SH-SY5Y (cell line): ENCODE data around the gene ENTPD8.

ENCODE experiments used
- GATA2 ChIP-seq: IDR thresholded peaks from 2 replicates; pipeline ENCODE4 v1.6.1; 2011; ENCODE audit warnings: mild to moderate bottlenecking, low read depth, low read length
- GATA3 ChIP-seq: IDR thresholded peaks from 2 replicates; pipeline ENCODE4 v1.6.1; 2011; ENCODE audit warnings: low read depth, mild to moderate bottlenecking, low read length, moderate library complexity

- TF ChIP-seq GATA3 (no peak), GATA2 (no peak)
Measured at GRCh38 chr9:137486545-137487453, 45.6 kb upstream of the ENTPD8 start.
